GM12891 (cell line): ENCODE measurements around the gene ASTL.

ENCODE experiments used
- POLR2A ChIP-seq: IDR thresholded peaks from 2 replicates; pipeline ENCODE4 v1.6.1; 2011; ENCODE audit warnings: low read depth, low read length, control low read depth
- TAF1 ChIP-seq: IDR thresholded peaks from 2 replicates; pipeline ENCODE4 v1.6.1; 2011; ENCODE audit warnings: low read depth, low read length, control low read depth

- TF ChIP-seq TAF1 (no peak), POLR2A (no peak)
These were observed 38.2 kb downstream of the ASTL start for GRCh38 chr2:96099861-96100798.
